SIG-M5 (cell line): ENCODE data around the gene GFOD1.

Experiments used
- DNase-seq: peaks from one replicate; lab custom pipeline; 2025; lab: John Stamatoyannopoulos, UW

The GFOD1 gene

DNA sequence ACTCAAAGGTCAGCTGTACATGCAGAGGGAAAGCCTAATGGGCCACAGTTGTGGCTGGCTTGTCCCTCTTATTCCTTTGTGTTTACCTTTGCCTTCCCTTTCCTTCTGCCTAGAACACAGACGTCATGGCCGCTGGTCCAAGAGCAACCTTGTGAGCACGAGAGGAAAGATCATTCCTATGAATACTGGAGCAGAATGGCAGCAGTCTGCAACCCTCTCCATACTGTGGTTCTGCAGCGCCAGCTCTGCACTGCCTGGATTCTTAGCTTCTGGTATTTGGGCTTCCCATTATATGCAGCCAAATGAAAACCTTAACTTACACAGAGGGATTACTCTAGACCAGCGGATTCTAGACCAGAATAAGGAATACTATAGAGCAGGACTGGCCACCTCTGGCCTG, 171.5 kb downstream of the GFOD1 start:
- no peak for DNase-seq

DNA sequence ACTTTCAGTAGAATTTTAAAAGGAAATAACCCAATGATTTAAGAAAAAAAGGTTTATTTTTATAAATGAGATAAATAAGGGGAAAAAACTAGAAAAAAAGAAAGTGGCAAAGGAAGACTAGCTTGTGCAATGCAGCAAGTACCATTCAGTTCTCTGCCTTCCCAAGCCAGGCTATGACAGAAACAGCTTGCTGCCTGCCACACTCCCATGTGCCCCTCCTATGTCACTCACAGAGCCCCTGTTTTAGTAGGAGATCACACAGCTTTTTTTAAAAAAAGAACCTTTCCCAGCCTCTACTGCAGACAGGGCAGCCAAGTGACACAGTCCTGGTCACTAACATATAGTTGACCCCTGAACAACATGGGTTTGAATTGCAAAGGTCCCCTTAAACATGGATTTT, 172.6 kb downstream of the GFOD1 start:
- no peak for DNase-seq

DNA sequence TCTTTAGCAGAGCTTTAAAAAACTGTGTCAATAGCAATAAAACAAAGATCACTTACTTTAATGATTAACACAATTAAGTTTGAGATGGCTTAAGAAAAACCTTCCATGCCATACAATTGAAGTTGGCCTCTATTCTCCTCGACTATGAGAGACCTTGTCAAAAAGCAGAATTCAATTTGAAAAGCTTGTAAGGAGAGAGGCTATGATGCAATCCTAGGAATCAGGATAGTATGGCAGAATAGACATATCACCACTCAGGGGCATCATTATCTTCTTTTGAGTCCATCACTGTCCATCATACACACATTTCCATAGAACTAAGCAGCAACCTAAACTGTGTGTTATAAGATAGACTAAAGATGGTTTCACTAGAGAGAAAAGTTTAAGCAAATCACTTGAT, 176.2 kb downstream of the GFOD1 start:
- DNase-seq, result no peak

DNA sequence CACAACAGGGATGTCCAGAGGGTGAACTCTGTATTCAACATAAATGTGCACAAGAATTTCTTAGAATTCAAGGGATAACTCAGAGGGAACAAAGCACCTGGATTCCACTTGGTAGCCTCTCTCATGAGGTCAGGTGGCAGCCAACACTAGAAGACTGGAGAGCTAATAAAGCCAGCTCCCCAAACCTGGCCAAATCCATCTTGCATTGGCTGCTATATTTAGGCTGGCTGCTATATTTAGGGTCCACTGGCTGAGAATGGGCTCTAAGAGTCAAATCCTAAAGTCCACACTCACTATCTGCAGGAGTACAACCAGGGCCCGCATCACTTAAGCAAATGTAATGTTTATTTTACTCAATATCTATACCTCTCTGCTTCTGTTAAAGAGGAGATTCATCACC, 179.1 kb downstream of the GFOD1 start:
- DNase-seq, result no peak
